HFFc6 (cell line): ENCODE data around the gene KMT2D. TPM values are rescaled to one million over a fixed set of nuclear protein-coding genes. Genes with fewer than 3 reads are reported as not detected.

Experiments used
- DNase-seq: peaks from one replicate; pipeline ENCODE4 v3.0.0-alpha.2; 2018
- H3K27ac Mint-ChIP-seq: 2 replicates; pipeline ENCODE4 v1.8.0; 2020; ENCODE audit warnings: mild to moderate bottlenecking, mixed read lengths
- H3K27me3 Mint-ChIP-seq: 2 replicates; pipeline ENCODE4 v1.8.0; 2021; ENCODE audit warnings: mild to moderate bottlenecking, moderate library complexity, mixed read lengths; ENCODE audit not compliant: insufficient read depth
- H3K36me3 Mint-ChIP-seq: 2 replicates; pipeline ENCODE4 v1.8.0; 2021; ENCODE audit warnings: low read depth, mixed read lengths
- H3K4me1 Mint-ChIP-seq: 2 replicates; pipeline ENCODE4 v1.8.0; 2020; ENCODE audit warnings: low read depth, mixed read lengths
- H3K4me3 Mint-ChIP-seq: 2 replicates; pipeline ENCODE4 v1.8.0; 2020; ENCODE audit warnings: mild to moderate bottlenecking, moderate library complexity, mixed read lengths
- H3K9me3 Mint-ChIP-seq: 2 replicates; pipeline ENCODE4 v1.8.0; 2020; ENCODE audit warnings: mild to moderate bottlenecking, mixed read lengths
- CTCF ChIP-seq: fragments of 200-600 bp; sonication (generic); IDR thresholded peaks from 2 replicates; pipeline ENCODE4 v1.5.0; 2021; ENCODE audit warnings: antibody characterized with exemption, mild to moderate bottlenecking
- total RNA-seq, 6 experiments: library from RNA; stranded (reverse); fragmentation: NEBNext Ultra II Directional; extraction: Animal tissue kit (Norgen Biotek cat#: 25700); gene quantifications; 2 replicates in 1 of 6; 3 replicates in 5 of 6; pipeline ENCODE4 v1.2.3, GENCODE V29; 2021

KMT2D gene
- total RNA-seq, 6 experiments from 2014 or later = 43.9 to 66.6 (median 48.4) TPM

- peak; percentile 23 for DNase-seq
- Mint-ChIP-seq H3K27me3 (peaks cover 2% of the 10 kb centered on the region), H3K4me3 (no peak overlapping the region), H3K27ac (no peak overlapping the region), H3K36me3 (peaks cover 34% of the 10 kb centered on the region), H3K4me1 (peaks cover under 1% of the 10 kb centered on the region; the same call in 1 of the 2 replicates), H3K9me3 (no peaks in the 10 kb centered on the region)
- peak; percentile 83 for TF ChIP-seq CTCF
These were observed 16.7 kb downstream of the KMT2D start for GRCh38 chr12:49043856-49044258.

GRCh38 chr12:49043241-49043640 is 17.4 kb downstream of the KMT2D start:
- peaks cover 2% of the 10 kb centered on the region for H3K27me3 Mint-ChIP-seq
- no peaks in the 10 kb centered on the region for H3K9me3 Mint-ChIP-seq
- no peak overlapping the region for H3K27ac Mint-ChIP-seq
- no peak for DNase-seq
- no peak overlapping the region for H3K4me3 Mint-ChIP-seq
- H3K4me1 Mint-ChIP-seq = no peaks in the 10 kb centered on the region
- no peak for TF ChIP-seq CTCF
- peaks cover 31% of the 10 kb centered on the region for H3K36me3 Mint-ChIP-seq

GRCh38 chr12:49041881-49042484 is 18.6 kb downstream of the KMT2D start:
- DNase-seq = no peak
- H3K4me1 Mint-ChIP-seq = no peaks in the 10 kb centered on the region
- H3K27me3 Mint-ChIP-seq = peaks cover 4% of the 10 kb centered on the region
- no peaks in the 10 kb centered on the region for H3K9me3 Mint-ChIP-seq
- peaks cover 23% of the 10 kb centered on the region for H3K36me3 Mint-ChIP-seq
- H3K4me3 Mint-ChIP-seq = no peak overlapping the region
- no peak for TF ChIP-seq CTCF
- H3K27ac Mint-ChIP-seq = no peak overlapping the region

- Mint-ChIP-seq H3K4me3 (no peak overlapping the region), H3K27me3 (peaks cover 4% of the 10 kb centered on the region), H3K27ac (no peak overlapping the region), H3K36me3 (peaks cover 27% of the 10 kb centered on the region), H3K9me3 (no peaks in the 10 kb centered on the region), H3K4me1 (no peaks in the 10 kb centered on the region)
- no peak for TF ChIP-seq CTCF
- DNase-seq = no peak
These were observed 19.3 kb downstream of the KMT2D start for GRCh38 chr12:49041036-49041880.

GRCh38 chr12:49040364-49040855 is 20.2 kb downstream of the KMT2D start:
- Mint-ChIP-seq H3K9me3 (no peaks in the 10 kb centered on the region), H3K4me1 (no peaks in the 10 kb centered on the region), H3K27ac (no peak overlapping the region), H3K27me3 (peaks cover 4% of the 10 kb centered on the region), H3K36me3 (peaks cover 26% of the 10 kb centered on the region; the same call in 1 of the 2 replicates), H3K4me3 (no peak overlapping the region)
- TF ChIP-seq CTCF = no peak
- DNase-seq = no peak
